Measurements from ENCODE around the gene CT45A7.
"Not testable (repeated sequence)": the region's sequence is repeated elsewhere in the genome, so short reads cannot be mapped to it uniquely, and the experiment has no call there.

The CT45A7 gene

DNA sequence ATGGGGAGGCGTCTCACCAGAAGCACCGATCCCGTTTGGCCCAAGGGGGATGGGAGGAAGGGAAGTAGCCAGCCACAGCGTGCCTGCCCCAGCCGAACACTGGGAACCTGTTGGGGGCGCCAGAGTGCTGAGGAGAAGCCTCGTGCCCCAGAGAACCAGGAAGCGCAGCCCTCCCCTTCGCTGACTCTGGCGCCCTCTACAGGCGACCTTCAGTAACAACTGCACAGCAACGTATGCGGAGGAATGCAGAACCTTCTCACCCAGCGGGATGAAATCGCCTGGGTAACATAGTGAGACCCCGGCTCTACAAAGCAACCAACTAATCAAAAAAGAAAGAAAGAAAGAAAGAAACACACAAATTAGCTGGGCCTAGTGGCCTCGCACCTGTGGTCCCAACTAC is at the start of gene CT45A7:
CT45A7 (minus strand) TSS at position 101 of the 400 bp plus-strand sequence. CDS start 3,747 bp downstream, outside the sequence.
- not testable (repeated sequence) for DNase-seq (ENCODE audit: low read depth)

DNA sequence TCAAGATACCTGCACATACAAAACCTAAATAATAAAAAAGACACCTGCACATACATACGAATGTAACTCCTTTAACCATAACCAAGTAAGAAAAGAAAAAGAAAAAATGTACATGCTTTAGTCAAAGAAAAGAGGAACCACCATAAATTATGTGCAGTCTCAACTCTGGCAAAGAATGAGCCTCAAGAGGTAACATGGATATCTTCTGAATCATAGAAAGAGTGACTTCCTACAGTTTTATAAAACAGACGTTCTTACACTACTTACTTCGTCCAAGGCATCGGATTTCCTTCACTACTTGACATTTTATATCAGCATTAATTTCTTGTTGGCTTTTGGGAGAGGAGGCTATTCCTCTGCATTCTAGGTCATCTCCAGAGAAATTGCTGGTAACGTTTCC is 45.7 kb upstream of the CT45A7 start:
- not testable (repeated sequence) for DNase-seq (ENCODE audit: low read depth)

DNA sequence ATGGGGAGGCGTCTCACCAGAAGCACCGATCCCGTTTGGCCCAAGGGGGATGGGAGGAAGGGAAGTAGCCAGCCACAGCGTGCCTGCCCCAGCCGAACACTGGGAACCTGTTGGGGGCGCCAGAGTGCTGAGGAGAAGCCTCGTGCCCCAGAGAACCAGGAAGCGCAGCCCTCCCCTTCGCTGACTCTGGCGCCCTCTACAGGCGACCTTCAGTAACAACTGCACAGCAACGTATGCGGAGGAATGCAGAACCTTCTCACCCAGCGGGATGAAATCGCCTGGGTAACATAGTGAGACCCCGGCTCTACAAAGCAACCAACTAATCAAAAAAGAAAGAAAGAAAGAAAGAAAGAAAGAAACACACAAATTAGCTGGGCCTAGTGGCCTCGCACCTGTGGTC is 34.6 kb upstream of the CT45A7 start, which contains the start of gene CT45A9:
CT45A9 (minus strand) TSS at position 101 of the 400 bp plus-strand sequence. CDS start 3,751 bp downstream, outside the sequence.
- DNase-seq (ENCODE audit: low read depth) = not testable (repeated sequence)

DNA sequence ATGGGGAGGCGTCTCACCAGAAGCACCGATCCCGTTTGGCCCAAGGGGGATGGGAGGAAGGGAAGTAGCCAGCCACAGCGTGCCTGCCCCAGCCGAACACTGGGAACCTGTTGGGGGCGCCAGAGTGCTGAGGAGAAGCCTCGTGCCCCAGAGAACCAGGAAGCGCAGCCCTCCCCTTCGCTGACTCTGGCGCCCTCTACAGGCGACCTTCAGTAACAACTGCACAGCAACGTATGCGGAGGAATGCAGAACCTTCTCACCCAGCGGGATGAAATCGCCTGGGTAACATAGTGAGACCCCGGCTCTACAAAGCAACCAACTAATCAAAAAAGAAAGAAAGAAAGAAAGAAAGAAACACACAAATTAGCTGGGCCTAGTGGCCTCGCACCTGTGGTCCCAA is 17.4 kb upstream of the CT45A7 start, which contains the start of gene CT45A8:
CT45A8 (minus strand) TSS at position 101 of the 400 bp plus-strand sequence. CDS start 3,755 bp downstream, outside the sequence.
- not testable (repeated sequence) for DNase-seq (ENCODE audit: low read depth)

DNA sequence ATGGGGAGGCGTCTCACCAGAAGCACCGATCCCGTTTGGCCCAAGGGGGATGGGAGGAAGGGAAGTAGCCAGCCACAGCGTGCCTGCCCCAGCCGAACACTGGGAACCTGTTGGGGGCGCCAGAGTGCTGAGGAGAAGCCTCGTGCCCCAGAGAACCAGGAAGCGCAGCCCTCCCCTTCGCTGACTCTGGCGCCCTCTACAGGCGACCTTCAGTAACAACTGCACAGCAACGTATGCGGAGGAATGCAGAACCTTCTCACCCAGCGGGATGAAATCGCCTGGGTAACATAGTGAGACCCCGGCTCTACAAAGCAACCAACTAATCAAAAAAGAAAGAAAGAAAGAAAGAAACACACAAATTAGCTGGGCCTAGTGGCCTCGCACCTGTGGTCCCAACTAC is 17.2 kb downstream of the CT45A7 start, which contains the start of gene CT45A2:
CT45A2 (minus strand) TSS at position 101 of the 400 bp plus-strand sequence. CDS start 3,747 bp downstream, outside the sequence.
- DNase-seq (ENCODE audit: low read depth) = not testable (repeated sequence)

DNA sequence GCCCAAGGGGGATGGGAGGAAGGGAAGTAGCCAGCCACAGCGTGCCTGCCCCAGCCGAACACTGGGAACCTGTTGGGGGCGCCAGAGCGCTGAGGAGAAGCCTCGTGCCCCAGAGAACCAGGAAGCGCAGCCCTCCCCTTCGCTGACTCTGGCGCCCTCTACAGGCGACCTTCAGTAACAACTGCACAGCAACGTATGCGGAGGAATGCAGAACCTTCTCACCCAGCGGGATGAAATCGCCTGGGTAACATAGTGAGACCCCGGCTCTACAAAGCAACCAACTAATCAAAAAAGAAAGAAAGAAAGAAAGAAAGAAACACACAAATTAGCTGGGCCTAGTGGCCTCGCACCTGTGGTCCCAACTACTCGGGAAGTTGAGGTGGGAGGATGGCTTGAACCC is 34.4 kb downstream of the CT45A7 start, which contains the start of gene CT45A6:
CT45A6 (minus strand) TSS at position 101 of the 400 bp plus-strand sequence. CDS start 3,794 bp downstream, outside the sequence.
- DNase-seq (ENCODE audit: low read depth) = not testable (repeated sequence)

DNA sequence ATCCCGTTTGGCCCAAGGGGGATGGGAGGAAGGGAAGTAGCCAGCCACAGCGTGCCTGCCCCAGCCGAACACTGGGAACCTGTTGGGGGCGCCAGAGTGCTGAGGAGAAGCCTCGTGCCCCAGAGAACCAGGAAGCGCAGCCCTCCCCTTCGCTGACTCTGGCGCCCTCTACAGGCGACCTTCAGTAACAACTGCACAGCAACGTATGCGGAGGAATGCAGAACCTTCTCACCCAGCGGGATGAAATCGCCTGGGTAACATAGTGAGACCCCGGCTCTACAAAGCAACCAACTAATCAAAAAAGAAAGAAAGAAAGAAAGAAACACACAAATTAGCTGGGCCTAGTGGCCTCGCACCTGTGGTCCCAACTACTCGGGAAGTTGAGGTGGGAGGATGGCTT is 51.7 kb downstream of the CT45A7 start, which contains the start of gene CT45A5:
CT45A5 (minus strand) TSS at position 101 of the 400 bp plus-strand sequence. CDS start 3,774 bp downstream, outside the sequence.
- not testable (repeated sequence) for DNase-seq (ENCODE audit: low read depth)

All from EH (cell line).